Panc1 (cell line): ENCODE data around the gene NT5C2. TPM values are rescaled to one million over a fixed set of nuclear protein-coding genes. Genes with fewer than 3 reads are reported as not detected.
A peak's percentile ranks its signal among the peaks of the same experiment; 100 is the strongest.

Source experiments
- ATAC-seq: fragments of 200-7000 bp; cut with Tn5 transposase; 2 replicates; pipeline ENCODE4 v1.9.1; 2020; ENCODE audit warnings: mild to moderate bottlenecking, moderate library complexity
- BruUV-seq: library from RNA; stranded (reverse); fragments of 400-500 nt; replicated peaks from 2 replicates; lab custom pipeline; 2021; lab: Mats Ljungman, UMichigan
- CTCF ChIA-PET: fragments of 300-600 bp; sonication (Branson Sonifier 250); formaldehyde crosslinking; loops from one replicate; lab custom pipeline; 2022; ENCODE audit warnings: antibody characterized with exemption; lab: Charles Lee
- POLR2A ChIA-PET: fragments of 300-600 bp; sonication (Branson Sonifier 250); formaldehyde crosslinking; loops from one replicate; lab custom pipeline; 2022; ENCODE audit warnings: antibody characterized with exemption; lab: Charles Lee
- DNase-seq: peaks from one replicate; pipeline ENCODE4 v3.0.0-alpha.2; 2010; ENCODE audit warnings: low read depth, low spot score
- H3K27ac ChIP-seq: 2 replicates; pipeline ENCODE4 v1.5.1; 2011; ENCODE audit warnings: mild to moderate bottlenecking, low read length, inconsistent platforms
- H3K27me3 ChIP-seq: fragments of 200-500 bp; sonication (Bioruptor generic); 2 replicates; pipeline ENCODE4 v1.6.0; 2014; ENCODE audit warnings: low read length, inconsistent platforms; ENCODE audit not compliant: control insufficient read depth, insufficient read depth
- H3K36me3 ChIP-seq: fragments of 200-500 bp; sonication (Bioruptor generic); 2 replicates; pipeline ENCODE4 v1.5.1; 2014; ENCODE audit warnings: inconsistent platforms, mild to moderate bottlenecking, low read length, moderate library complexity; ENCODE audit not compliant: control insufficient read depth, insufficient read depth
- H3K4me1 ChIP-seq: 2 replicates; pipeline ENCODE4 v1.5.1; 2011; ENCODE audit warnings: inconsistent platforms, mild to moderate bottlenecking, low read length, moderate library complexity; ENCODE audit not compliant: control insufficient read depth, insufficient read depth
- H3K4me3 ChIP-seq, 2 experiments: 2 replicates each; pipeline ENCODE4 v1.5.1; 2011 to 2012; ENCODE audit warnings: low read depth in 2 of 2, low read length in 2 of 2, mild to moderate bottlenecking in 2 of 2, inconsistent platforms in 1 of 2, moderate library complexity in 1 of 2
- H3K9me3 ChIP-seq: fragments of 200-500 bp; sonication (Bioruptor generic); 2 replicates; pipeline ENCODE4 v1.5.1; 2014; ENCODE audit warnings: low read depth, mild to moderate bottlenecking, inconsistent platforms, low read length, moderate library complexity; ENCODE audit not compliant: control insufficient read depth, insufficient read depth
- POLR2AphosphoS5 ChIP-seq: IDR thresholded peaks from 2 replicates; pipeline ENCODE4 v1.6.1; 2012; ENCODE audit warnings: mild to moderate bottlenecking, low read depth, low read length, moderate library complexity
- SIN3A ChIP-seq: IDR thresholded peaks from 2 replicates; pipeline ENCODE4 v1.6.1; 2012; ENCODE audit warnings: low read depth, mild to moderate bottlenecking, low read length, moderate library complexity, borderline replicate concordance; ENCODE audit not compliant: insufficient read depth
- TCF7L2 ChIP-seq: IDR thresholded peaks from 2 replicates; pipeline ENCODE4 v1.6.1; 2011; ENCODE audit warnings: mild to moderate bottlenecking, low read depth, low read length, inconsistent platforms
- in situ Hi-C: cut with HindIII; loops from 2 replicates; pipeline ENCODE4 v1.10.0; 2016; ENCODE audit warnings: low sequenced_read_pairs, low pct_unique_long_range_greater_than_20kb
- intact Hi-C: fragments of 100-400 bp; cut with micrococcal nuclease; formaldehyde crosslinking; loops from one replicate; pipeline ENCODE4 v1.10.0; 2022; ENCODE audit not compliant: unreplicated experiment
- total RNA-seq: library from RNA; stranded (reverse); gene quantifications from one replicate; pipeline ENCODE4 v1.2.1, GENCODE V29; 2021; ENCODE audit not compliant: unreplicated experiment
- TF ChIP-seq, protein P1 (sequence below), 2 experiments: IDR thresholded peaks; 2 replicates each; pipeline ENCODE4 v1.6.1; 2011 to 2012; ENCODE audit warnings: low read depth in 2 of 2, control low read depth in 1 of 2, low read length in 1 of 2, mild to moderate bottlenecking in 1 of 2, moderate library complexity in 1 of 2; ENCODE audit not compliant: insufficient read depth in 1 of 2
- TF ChIP-seq, protein P2 (sequence below): fragments of 450-650 bp; IDR thresholded peaks from 2 replicates; pipeline ENCODE4 v1.5.1; 2017; ENCODE audit warnings: mild to moderate bottlenecking

NT5C2 gene
- total RNA-seq, 1 experiment from 2014 or later: 150 TPM

DNA sequence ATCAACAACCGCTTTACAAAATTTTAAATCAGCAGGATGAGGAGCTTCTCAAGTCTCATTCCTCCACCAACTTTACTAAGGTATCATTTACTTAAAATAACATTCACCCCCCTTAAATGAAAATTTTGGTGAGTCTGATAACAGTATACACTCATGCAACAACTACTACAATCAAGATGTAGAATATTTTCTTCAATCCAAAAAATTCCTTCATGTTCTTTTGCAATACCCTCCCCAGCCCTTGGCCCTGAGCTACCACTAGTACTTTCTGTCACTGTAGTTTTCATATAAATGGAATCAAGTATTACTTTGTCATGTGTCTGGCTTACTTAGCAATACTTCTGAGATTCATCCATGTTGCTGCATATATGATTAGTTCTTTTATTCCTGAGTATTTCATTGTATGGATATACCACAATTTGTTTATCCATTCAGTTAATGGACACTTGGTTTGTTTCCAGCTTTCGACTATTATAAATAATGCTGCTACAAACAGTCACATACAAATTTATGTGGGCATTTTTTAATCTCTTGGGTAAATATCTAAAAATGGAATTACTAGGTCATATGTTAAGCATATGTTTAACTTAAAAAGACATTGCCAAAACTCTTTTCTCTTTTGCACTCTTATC, 43.0 kb downstream of the NT5C2 start:
- H3K27ac ChIP-seq: no peak overlapping the region
- no peak for DNase-seq
- H3K27me3 ChIP-seq: no peaks in the 10 kb centered on the region
- H3K36me3 ChIP-seq: peaks cover 31% of the 10 kb centered on the region
- TF ChIP-seq POLR2AphosphoS5: no peak
- no TSS peak for BruUV-seq
- H3K9me3 ChIP-seq: no peaks in the 10 kb centered on the region
- in situ Hi-C loops (no loop called here), intact Hi-C loops (no loop called here)
- no peak for ATAC-seq
- peaks cover 56% of the 10 kb centered on the region for H3K4me1 ChIP-seq
- ChIA-PET CTCF (interaction anchor here (0.7 kb wide), 1 partner anchor 54 kb away, joined by 3 read pairs; no protein-coding TSS in a partner anchor), POLR2A (no interaction called here)
- no peak overlapping the region for H3K4me3 ChIP-seq

DNA sequence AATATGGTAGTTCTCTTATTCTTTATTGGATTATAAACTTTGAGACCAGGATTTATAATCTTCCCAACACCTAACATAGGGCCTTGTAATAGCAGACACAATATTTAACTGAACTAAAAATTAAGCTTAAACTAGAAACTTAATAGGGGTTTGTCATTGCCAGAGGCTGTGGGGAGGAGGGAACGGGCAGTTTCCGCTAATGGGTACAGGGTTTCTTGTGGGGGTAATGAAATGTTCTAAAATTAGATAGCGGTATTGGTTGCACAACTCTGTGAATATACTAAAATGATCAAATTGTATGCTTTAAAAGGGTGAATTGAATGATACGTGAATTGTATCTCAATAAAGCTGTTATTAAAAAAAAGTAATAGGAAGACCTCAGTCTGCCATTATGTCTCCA, 45.4 kb downstream of the NT5C2 start:
- H3K4me1 ChIP-seq: peaks cover 32% of the 10 kb centered on the region
- peaks cover 25% of the 10 kb centered on the region for H3K36me3 ChIP-seq
- H3K27me3 ChIP-seq: no peaks in the 10 kb centered on the region
- in situ Hi-C loops (no loop called here), intact Hi-C loops (no loop called here)
- no peak overlapping the region for H3K27ac ChIP-seq
- CTCF ChIA-PET: no interaction called here
- TF ChIP-seq, protein P1, sequence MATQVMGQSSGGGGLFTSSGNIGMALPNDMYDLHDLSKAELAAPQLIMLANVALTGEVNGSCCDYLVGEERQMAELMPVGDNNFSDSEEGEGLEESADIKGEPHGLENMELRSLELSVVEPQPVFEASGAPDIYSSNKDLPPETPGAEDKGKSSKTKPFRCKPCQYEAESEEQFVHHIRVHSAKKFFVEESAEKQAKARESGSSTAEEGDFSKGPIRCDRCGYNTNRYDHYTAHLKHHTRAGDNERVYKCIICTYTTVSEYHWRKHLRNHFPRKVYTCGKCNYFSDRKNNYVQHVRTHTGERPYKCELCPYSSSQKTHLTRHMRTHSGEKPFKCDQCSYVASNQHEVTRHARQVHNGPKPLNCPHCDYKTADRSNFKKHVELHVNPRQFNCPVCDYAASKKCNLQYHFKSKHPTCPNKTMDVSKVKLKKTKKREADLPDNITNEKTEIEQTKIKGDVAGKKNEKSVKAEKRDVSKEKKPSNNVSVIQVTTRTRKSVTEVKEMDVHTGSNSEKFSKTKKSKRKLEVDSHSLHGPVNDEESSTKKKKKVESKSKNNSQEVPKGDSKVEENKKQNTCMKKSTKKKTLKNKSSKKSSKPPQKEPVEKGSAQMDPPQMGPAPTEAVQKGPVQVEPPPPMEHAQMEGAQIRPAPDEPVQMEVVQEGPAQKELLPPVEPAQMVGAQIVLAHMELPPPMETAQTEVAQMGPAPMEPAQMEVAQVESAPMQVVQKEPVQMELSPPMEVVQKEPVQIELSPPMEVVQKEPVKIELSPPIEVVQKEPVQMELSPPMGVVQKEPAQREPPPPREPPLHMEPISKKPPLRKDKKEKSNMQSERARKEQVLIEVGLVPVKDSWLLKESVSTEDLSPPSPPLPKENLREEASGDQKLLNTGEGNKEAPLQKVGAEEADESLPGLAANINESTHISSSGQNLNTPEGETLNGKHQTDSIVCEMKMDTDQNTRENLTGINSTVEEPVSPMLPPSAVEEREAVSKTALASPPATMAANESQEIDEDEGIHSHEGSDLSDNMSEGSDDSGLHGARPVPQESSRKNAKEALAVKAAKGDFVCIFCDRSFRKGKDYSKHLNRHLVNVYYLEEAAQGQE (IDR thresholded peaks at IDR 0.05; ENCODE audit: insufficient read depth in 1 of 2, low read depth in 2 of 2, low read length in 1 of 2): no peak
- TF ChIP-seq SIN3A: no peak
- TF ChIP-seq POLR2AphosphoS5: no peak
- TF ChIP-seq, protein P2, sequence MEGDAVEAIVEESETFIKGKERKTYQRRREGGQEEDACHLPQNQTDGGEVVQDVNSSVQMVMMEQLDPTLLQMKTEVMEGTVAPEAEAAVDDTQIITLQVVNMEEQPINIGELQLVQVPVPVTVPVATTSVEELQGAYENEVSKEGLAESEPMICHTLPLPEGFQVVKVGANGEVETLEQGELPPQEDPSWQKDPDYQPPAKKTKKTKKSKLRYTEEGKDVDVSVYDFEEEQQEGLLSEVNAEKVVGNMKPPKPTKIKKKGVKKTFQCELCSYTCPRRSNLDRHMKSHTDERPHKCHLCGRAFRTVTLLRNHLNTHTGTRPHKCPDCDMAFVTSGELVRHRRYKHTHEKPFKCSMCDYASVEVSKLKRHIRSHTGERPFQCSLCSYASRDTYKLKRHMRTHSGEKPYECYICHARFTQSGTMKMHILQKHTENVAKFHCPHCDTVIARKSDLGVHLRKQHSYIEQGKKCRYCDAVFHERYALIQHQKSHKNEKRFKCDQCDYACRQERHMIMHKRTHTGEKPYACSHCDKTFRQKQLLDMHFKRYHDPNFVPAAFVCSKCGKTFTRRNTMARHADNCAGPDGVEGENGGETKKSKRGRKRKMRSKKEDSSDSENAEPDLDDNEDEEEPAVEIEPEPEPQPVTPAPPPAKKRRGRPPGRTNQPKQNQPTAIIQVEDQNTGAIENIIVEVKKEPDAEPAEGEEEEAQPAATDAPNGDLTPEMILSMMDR: no peak
- no peak for TF ChIP-seq TCF7L2
- no peak overlapping the region for H3K4me3 ChIP-seq
- H3K9me3 ChIP-seq: no peaks in the 10 kb centered on the region
- ATAC-seq: no peak
- POLR2A ChIA-PET: no interaction called here
- DNase-seq: no peak
- BruUV-seq: no TSS peak

DNA sequence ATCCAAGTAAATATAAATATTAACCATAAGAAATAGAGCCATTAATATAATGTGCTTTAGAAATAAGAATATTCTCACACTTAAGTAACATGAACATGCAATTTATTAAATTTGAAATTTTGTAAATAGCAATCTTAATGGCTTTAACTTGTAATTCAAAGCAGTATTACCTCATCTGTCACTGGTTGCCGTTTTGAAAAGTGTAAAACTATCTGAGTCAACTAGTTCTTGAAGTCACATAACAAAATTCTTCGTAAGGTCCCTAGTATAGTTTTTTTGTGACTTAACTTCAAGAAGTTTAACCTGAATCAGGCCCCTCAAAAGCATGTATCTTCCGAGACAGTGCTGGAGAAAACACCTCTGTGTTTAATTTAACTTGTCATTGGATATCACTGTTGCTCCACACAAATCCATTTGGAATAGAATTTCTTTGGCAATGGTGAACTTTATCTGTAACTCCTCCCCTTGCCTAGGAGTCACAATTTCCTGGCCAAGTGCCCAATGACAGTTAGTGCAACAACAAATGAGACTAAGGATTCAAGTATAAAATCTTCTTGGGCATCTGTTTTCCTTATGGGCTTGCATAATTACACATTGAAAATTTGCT, 47.1 kb downstream of the NT5C2 start:
- no peak overlapping the region for H3K4me3 ChIP-seq
- ATAC-seq: no peak
- peak overlapping the region; percentile 15; the same call in 1 of the 2 replicates for H3K27ac ChIP-seq
- ChIA-PET POLR2A (no interaction called here), CTCF (no interaction called here)
- H3K27me3 ChIP-seq: no peaks in the 10 kb centered on the region
- peaks cover 41% of the 10 kb centered on the region for H3K4me1 ChIP-seq
- TSS peak; percentile 7 for BruUV-seq
- no peaks in the 10 kb centered on the region for H3K9me3 ChIP-seq
- intact Hi-C loops (no loop called here), in situ Hi-C loops (no loop called here)
- H3K36me3 ChIP-seq: peaks cover 12% of the 10 kb centered on the region
- peak; percentile 42 for DNase-seq
- TF ChIP-seq, protein P2: no peak
- TF ChIP-seq SIN3A: no peak
- no peak for TF ChIP-seq TCF7L2
- TF ChIP-seq, protein P1 (IDR thresholded peaks at IDR 0.05; ENCODE audit: insufficient read depth in 1 of 2, low read depth in 2 of 2, low read length in 1 of 2): no peak
- no peak for TF ChIP-seq POLR2AphosphoS5
